Amniotic stem cell (primary cell): ENCODE data around the gene LYPLAL1.
A peak's percentile ranks its signal among the peaks of the same experiment; 100 is the strongest.

Source experiments
- DNase-seq: peaks from one replicate; lab custom pipeline; 2025; lab: John Stamatoyannopoulos, UW

Gene LYPLAL1

DNA sequence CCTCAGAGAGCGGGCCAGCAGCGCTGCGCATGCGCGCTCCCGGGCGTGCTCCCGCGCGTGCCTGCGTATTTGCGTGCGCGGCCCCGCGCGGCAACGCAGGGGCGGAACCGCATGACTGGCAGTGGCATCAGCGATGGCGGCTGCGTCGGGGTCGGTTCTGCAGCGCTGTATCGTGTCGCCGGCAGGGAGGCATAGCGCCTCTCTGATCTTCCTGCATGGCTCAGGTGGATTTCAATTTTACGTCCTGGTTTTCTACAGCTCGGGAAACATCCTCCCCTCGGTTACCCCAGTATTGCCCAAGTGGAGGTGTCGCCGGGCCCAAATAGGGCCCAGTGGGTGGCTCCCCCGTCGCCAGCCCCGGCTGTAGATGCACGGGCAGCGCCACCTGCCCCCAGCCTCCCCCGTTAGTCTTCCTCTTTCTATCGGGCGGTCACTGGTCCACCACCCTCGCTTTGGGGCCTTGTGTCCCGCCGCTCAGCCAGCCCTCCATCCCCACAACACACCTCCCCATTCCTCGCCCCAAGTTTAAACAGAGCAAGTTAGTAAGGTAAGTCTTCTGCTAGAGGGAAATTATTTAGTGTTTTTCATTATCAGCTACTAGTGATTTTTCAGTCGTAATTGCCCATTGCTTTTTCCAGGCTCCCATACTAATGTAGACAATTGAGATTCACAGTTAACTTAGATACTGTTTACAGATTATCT lies at the start of gene LYPLAL1:
Gene LYPLAL1 (plus strand): TSS at position 121 of the 702 bp plus-strand sequence. CDS start 13 bp downstream, at position 134.
- DNase-seq: peak; percentile 76

DNA sequence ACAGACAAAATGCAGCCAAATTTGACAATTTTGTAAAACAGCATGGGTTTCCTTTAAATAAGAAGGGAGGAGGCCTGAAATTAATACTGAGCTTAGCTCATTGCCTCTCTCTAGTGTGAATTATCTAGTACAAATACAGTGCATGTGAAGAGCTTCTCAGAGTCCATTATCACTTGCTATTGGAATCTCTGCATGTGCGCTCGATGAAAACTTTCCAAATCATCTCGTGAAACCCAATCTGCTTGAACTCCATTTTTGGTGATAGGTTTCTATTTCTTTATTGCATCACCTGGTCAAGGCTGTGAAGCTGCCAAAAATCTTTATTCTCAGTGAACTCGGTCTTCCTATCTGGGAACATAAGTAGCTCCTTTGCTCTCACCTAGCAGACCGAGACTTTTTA lies 49.5 kb upstream of the LYPLAL1 start:
- no peak for DNase-seq

DNA sequence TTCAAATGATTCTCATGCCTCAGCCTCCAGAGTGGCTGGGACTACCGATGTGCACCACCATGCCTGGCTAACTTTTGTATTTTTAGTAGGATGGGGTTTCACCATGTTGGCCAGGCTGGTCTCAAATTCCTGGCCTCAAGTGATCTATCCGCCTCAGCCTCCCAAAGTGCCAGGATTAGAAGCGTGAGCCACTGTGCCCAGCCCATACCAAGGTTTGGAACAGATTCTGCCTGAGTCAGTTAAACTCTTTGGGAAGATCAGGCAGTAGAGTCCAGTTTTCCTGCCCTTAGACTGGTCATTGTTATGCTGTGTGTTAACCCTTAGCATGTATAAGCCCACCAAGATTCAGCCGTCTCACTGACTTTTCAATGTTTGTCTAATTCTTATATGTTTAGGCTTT lies 48.3 kb upstream of the LYPLAL1 start:
- DNase-seq: no peak

DNA sequence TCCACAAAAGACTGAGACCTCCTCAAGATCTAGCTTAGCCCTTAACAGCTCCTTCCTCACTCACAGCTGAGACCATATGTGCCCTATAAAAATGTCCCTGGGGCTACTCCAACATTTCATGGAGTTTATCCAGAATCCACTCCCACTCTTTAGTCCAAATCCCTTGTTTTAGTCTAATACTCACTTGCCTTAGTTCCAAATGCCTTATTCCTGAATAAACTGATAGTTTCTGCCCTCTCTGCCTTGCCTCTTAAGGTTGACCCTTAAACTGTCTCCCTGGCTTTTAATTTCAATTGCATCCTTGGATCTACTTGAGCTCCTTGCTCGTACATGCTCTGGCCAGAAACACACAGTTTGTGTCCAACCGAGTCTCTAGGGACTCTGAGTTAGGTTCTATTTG lies 47.3 kb upstream of the LYPLAL1 start:
- DNase-seq: no peak

DNA sequence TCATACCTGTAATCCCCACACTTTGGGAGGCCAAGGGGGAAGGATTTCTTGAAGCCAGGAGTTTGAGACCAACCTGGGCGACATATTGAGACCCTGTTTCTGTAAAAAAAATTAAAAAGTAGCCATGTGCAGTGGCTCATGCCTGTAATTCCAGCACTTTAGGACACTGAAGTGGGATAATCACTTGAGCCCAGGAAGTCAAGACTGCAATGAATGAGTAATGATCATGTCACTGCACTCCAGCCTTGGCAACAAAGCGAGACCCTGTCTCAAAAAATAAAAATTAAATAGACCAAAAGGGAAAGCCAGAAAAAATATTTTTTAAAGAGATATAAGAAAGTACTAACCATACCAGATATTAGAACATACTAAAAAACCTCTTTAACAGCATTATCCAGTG lies 44.7 kb upstream of the LYPLAL1 start:
- DNase-seq: no peak

DNA sequence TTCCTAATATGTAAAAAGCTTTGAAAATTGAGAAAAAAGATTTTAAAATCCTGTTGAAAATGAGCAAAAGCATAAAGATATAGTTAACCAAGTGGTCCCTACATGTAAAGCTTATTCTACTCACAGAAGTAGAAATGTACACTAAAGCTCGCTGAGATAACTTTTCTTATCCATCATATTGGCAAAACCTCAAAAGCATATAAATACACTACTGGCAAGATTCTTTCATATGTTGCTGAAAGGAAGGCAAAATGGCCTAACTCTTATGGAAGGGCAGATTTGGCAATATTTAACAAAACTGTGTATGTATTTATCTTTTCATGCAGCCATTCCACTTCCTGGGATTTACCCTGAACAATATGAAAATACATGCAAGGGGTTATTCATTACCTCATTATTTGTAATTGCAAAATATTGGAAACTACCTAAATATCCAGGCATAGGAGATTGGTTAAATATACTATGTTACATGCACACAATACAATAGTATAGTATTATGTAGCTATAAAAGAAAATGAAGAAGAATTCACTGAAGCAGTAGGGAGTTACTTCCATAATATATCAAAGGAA lies 43.2 kb upstream of the LYPLAL1 start:
- no peak for DNase-seq

DNA sequence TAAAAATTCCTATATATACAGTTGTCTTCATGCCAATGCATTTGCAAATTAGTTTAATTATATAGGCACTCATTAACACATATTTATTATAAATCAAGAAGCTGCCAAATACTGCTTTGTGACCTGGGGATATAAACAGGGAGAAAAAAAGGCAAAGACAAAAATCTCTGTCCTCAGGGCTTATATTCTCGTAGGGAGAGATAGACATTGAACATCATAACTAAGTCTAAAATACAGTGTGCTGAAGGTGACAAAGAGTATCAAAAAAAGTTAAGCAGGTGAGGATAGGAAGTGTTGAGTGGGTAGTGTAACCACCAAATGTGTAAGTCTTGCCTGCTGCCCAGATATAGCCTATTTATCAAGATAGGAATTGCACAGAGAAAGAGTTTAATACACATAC lies 40.7 kb upstream of the LYPLAL1 start:
- DNase-seq: no peak

DNA sequence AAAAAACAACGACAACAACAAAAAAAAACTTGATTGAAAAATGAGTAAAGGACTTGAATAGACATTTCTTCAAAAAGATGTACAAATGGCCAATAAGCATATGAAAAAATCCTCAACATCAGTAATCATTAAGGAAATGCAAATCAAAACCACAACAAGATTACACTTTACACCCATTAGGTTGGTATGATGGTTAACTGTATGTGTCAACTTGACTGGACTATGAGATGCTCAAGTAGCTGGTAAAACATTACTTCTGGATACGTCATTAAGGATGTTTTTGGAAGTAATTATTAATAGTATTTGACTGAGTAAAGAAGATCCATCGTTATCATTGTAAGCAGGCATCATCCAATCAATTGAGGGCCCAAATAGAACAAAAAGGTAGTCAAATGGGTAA lies 34.9 kb upstream of the LYPLAL1 start:
- DNase-seq: no peak

DNA sequence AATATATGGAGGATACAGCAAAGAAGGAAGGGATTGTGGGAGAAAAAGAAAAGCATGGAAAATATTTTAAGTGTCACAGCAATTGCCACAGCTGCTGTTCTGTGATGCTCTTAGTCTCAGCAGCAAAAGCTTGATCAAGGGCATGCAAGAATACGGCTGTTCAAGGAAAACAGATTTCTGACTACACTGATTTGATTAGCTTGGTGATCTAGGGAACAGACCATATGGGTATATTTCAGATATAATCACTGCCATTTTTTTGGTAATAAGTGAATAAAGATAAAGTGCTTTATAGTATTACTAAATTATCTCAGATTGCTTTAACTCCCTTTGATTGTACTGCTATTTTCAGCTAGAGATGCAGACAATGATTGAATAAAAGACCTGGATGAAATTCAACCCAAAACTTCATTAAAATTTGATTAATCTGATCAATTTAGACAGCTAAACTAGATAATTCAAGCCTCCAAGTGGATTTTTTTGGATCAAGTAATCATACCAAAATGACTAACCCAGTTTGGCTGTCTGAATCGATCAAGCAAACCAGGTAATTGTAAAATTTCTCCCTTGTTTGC lies 33.3 kb upstream of the LYPLAL1 start:
- no peak for DNase-seq

DNA sequence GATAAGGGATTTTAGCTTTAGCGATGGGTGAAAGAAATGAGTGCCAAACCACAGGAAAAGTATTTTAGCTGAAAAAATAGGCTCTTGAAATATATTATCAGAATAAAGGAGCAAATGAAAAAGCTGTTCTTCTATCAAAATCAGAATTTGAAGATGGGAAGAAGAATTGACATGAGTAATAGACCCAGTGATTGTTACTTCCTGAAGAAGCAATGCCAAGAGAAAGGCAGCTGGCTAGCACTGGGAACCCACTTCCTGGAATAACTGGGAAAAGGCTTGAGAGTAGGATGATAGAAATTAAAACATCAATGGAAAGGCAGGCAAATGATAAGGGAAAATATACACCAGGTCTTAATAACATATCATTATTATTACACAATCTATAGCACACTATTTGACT lies 29.9 kb upstream of the LYPLAL1 start:
- DNase-seq: no peak

DNA sequence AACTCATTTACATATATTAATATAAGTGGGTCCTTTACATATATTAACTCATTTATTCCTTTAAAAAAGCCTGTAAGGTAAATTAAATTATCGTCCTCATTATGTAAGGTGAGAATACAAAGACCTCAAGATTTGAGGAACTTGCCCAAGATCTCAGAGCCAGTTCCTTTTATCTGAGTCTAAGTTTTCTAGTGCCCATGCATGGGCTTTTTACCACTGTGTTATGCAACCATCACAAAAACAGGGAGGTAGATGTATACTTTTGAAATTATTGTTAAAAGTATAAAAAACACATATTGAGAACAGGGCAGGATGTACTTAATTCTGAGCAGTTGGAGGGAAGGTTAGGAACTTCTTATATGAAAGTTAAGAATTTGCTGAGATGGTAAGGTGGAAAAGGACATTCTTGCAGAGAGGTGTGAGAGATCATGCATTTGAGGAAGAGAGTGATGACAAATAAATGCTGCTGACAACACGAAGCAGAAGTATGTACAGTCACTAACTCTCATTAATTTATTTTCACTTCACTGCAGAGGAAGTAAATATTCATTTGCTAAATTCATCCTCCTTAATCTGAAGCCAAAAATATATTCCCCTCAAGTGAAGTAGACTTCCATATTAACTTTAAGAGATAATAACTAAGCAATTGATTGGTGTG lies 28.9 kb upstream of the LYPLAL1 start:
- DNase-seq: no peak

DNA sequence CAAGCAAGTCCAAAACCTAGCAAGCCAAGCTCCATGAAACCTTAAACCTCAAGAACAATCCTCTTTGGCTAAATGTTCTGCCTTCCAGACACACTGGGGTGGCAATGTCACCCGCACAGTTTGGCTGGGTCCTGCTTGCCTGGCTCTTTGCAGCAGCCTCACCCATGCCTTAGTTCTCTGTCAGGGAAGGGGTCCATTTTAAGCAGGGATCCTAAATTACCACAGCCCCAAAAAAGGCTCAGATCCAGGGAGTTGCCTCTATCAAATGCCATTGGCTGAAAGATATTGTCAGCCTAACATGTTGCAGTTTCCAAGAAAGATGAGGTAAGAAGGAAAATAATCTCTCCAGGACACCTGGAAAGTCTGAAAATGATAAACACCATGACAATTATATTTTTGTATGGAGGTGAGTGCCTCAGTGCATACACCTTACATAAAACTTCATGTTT lies 26.1 kb upstream of the LYPLAL1 start:
- DNase-seq: no peak

DNA sequence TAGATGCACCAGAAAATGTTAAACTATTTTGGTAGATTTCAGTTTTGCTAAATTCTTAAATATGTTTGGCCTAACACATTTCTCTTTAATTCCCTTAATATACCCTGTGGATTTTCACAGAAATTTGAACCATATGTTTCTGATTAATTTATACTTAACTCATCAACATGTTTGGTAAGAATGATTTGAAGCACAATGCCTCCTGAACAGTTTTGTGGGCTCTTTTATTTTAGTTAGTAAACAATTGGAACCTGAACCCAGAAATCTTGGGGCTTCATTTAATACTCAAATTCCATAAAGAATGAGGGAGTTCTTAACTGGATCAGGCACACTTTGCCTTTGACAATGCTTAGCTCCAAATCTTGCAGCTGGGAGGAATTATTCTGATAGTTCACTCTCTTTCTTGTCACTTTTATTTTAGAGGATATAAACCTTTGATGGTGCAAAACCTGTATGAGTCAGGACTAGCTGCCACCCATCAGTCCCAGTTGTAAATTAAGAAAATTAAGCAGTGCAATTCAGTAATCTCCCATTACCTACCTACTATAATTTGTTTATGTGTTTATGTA lies 24.6 kb upstream of the LYPLAL1 start:
- no peak for DNase-seq

DNA sequence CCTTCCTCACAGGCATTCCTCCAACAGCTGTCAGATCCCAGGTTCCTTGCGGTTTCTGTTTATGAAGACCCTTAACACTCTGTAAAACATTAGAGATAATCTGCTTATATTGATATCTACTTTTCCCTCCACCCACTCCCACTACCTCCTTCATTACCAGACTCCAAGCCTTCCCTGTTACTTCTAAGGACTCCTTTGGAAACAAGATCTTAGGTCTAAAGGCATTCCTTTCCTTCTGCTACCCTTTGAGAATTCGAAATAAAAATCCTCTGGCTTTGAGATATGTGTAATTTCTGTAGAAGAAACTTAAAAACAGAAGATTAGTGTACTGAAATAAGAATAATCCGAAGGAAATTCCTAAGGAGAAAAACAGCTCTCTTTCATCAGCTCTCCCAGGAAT lies 23.7 kb upstream of the LYPLAL1 start:
- no peak for DNase-seq

DNA sequence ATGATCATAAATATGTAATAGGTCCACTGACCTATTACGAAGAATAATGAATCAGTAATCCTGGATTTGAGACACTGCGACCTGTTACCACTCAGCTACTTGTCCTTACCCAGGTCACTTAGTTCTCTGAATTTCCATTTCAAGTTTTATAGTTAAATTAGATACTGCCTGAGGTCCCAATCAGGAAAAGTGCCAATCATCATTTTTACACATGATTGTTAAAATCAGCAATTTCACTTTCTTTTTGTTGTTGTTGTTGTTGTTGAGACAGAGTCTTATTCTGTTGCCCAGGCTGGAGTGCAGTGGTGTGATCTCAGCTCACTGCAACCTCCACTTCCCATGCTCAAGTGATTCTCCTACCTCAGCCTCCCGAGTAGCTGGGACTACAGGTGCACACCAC lies 22.8 kb upstream of the LYPLAL1 start:
- DNase-seq: no peak

DNA sequence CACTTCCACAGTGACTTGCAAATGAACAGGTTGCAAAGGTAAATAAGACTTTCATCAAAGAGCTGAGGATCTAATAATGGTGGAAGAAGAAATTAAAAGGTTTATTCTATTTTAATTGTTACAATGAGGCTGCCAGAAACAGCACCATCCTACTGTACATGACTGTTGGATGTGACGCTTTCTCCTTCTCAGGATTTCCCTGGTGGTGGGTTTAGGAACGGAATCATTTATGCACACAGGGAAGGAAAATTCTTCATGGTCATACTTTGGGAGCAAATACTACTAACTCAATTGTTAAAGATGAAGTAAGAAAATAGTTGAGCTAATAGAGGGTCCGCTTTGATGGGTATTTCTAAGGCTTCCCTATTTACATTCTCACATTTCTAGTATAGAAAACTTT lies 22.2 kb upstream of the LYPLAL1 start:
- no peak for DNase-seq

DNA sequence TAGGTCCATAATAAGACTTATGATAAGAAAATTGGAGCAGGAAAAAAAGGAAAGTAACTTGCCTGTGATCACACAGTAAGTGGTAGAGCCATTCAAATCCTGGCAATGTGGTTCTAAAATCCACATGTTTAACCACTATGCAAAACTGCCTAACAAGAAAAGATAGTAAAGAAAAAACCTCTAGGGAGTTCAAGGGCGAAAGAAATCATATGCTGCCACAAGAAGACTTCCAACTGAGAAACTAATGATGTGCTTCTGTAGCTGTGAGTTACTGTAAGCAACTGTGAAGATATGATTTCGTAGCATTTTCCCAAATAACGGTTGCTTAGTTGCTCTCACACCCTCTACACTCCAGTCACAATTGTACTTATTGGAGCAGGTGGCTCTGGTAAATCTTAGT lies 20.9 kb upstream of the LYPLAL1 start:
- DNase-seq: no peak

DNA sequence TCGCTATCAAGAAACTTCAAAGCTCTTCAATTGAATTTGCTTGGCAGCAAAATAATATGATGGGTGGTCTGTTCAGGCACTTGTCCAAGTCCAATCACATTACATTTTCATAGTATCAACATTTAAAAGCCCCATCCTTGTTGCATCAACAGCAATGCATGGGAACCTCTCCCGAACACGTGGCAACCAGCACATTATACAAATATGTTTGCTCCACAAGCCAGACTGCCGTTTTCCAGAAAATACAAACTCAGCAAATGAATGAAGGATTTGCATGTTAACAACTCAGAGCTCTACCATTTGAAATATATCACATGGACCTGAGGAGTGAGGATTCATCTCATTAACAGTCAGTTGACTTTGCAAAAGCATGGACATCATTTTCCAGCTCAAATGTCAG lies 20.0 kb upstream of the LYPLAL1 start:
- no peak for DNase-seq

DNA sequence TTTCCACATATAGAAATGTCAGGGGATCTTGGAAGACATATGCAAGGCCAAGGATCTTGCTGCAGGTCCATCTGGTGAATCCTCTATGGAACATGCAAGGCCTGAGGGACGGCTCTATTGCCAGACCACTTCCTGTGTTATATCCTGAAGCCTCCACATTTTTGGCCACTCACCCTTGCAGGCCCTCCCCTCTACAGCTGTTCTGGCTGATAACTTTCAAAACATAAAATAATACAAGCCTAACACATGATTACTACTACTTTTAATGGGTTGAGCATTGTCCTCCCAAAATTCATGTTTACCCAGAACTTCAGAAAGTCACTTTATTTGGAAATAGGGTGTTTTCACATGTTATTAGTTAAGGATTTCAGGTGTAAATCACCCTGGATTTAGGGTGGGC lies 18.5 kb upstream of the LYPLAL1 start:
- DNase-seq: no peak

DNA sequence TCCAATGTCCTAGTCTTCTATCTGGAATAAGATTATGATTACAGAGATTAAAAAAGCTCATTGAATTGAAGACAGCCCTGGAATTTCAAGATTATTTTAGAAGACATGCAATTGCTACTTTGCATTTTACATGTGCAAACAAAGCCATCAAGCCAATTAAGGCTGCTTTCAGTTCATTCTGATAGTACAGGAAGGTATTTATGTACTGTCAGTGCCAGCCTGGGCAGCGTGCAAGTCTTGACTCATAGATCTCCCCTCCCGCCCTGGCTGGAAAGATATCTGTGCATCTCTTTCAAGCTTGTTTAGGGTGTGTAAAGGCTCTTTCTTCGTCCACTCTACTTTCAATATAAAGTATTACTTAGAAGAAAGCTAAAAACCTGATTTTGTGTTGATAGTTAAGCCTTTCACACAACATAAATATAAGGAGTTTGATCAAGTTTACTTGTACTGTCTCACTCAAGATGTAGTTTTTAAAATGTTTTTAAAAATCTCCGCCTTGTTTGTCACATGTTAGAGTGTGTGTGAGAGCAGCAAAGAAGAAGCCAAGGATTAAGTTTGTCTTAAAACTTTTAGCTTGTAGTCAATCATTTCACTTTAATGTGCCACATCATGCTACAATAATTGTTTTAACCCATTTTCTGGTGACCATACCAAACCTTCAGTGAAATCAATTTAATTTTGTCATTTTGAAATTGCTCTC lies 13.6 kb upstream of the LYPLAL1 start:
- DNase-seq: no peak

DNA sequence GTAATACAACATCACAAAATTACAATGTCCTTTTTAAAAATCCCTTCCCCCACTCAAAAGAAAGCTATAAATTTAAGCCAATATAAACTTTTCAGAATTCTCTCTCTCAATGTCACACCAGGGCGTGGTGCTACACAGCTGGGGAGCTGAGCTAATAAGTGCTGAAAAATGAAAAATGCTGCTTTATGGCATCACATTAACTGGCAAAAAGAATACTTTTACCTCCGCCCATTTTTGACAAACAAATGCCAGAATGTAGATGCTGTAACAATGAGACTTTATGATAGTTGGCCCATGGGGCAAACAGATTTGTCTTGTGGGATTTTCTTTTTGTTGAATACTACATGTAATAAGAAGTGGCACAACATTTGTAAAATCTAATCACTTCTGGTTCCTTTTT lies 12.7 kb upstream of the LYPLAL1 start:
- DNase-seq: no peak

DNA sequence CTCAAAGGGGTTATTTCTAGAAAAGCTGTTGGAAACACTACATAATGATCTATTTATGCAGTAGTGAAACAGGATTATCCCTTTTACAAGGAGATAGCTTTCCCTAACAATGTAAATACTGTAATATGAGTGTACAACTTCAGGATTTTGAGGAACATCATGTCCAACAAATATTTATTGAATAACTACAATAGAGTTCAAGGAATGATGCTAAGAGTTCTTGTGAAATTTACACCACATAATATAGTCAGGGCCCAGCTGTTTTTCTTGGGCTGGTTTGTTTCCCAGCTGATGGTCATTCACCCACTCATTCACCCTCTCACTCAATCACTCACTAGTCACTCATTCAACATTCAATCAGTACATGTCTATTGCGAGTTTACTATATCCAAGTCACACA lies 12.3 kb upstream of the LYPLAL1 start:
- DNase-seq: no peak
